Parathyroid adenoma (tissue), 2 donors: Measurements from ENCODE around the gene KLHL1.

ENCODE experiments used
- H2AFZ ChIP-seq: fragments of 300-600 bp; sonication (generic); one replicate; pipeline ENCODE4 v1.7.0; 2017; ENCODE audit warnings: antibody characterized with exemption, mild to moderate bottlenecking
- H3K27ac ChIP-seq: fragments of 300-600 bp; sonication (generic); one replicate; pipeline ENCODE4 v1.7.0; 2017
- H3K27me3 ChIP-seq: fragments of 300-600 bp; sonication (generic); one replicate; pipeline ENCODE4 v1.7.0; 2017; ENCODE audit warnings: low read length; ENCODE audit not compliant: control insufficient read depth, insufficient read depth
- H3K36me3 ChIP-seq: fragments of 300-600 bp; sonication (generic); one replicate; pipeline ENCODE4 v1.7.0; 2017; ENCODE audit warnings: low read length; ENCODE audit not compliant: control insufficient read depth, insufficient read depth
- H3K4me1 ChIP-seq: fragments of 300-600 bp; sonication (generic); one replicate; pipeline ENCODE4 v1.7.0; 2017; ENCODE audit warnings: control low read depth
- H3K4me2 ChIP-seq: fragments of 300-600 bp; sonication (generic); one replicate; pipeline ENCODE4 v1.7.0; 2017; ENCODE audit warnings: low read length
- H3K4me3 ChIP-seq: fragments of 300-600 bp; sonication (generic); one replicate; pipeline ENCODE4 v1.7.0; 2017; ENCODE audit warnings: low read depth, low read length
- H3K79me2 ChIP-seq: fragments of 300-600 bp; sonication (generic); one replicate; pipeline ENCODE4 v1.7.0; 2017; ENCODE audit warnings: control low read depth
- H3K9ac ChIP-seq: fragments of 300-600 bp; sonication (generic); one replicate; pipeline ENCODE4 v1.7.0; 2017; ENCODE audit warnings: mild to moderate bottlenecking
- H3K9me3 ChIP-seq: fragments of 300-600 bp; sonication (generic); one replicate; pipeline ENCODE4 v1.7.0; 2017; ENCODE audit warnings: low read length; ENCODE audit not compliant: control insufficient read depth
- CTCF ChIP-seq: fragments of 300-600 bp; sonication (generic); IDR thresholded peaks from one replicate; pipeline ENCODE4 v1.7.0; 2017; ENCODE audit warnings: antibody characterized with exemption, mild to moderate bottlenecking
- donor health status: primary hyperparathyroidism.

The KLHL1 gene

GRCh38 chr13:69720278-69720983 is 387.8 kb downstream of the KLHL1 start:
- no peaks in the 10 kb centered on the region for H3K79me2 ChIP-seq
- H3K27me3 ChIP-seq = no peaks in the 10 kb centered on the region
- H3K9me3 ChIP-seq = no peaks in the 10 kb centered on the region
- no peak overlapping the region for H3K27ac ChIP-seq
- H3K4me3 ChIP-seq = no peak overlapping the region
- H3K9ac ChIP-seq = no peak overlapping the region
- no peaks in the 10 kb centered on the region for H3K36me3 ChIP-seq
- H3K4me1 ChIP-seq = no peaks in the 10 kb centered on the region
- H3K4me2 ChIP-seq = no peak overlapping the region
- no peak overlapping the region for H2AFZ ChIP-seq
- no peak for TF ChIP-seq CTCF

GRCh38 chr13:69706807-69707206 is 401.4 kb downstream of the KLHL1 start:
- Histone ChIP-seq H3K4me2 (no peak overlapping the region), H3K4me3 (no peak overlapping the region), H3K9me3 (no peaks in the 10 kb centered on the region), H3K36me3 (no peaks in the 10 kb centered on the region), H3K9ac (no peak overlapping the region), H3K4me1 (no peaks in the 10 kb centered on the region), H3K27ac (no peak overlapping the region), H2AFZ (no peak overlapping the region), H3K27me3 (no peaks in the 10 kb centered on the region), H3K79me2 (no peaks in the 10 kb centered on the region)
- no peak for TF ChIP-seq CTCF

- H3K4me2 ChIP-seq = no peak overlapping the region
- H3K4me1 ChIP-seq = no peaks in the 10 kb centered on the region
- H3K4me3 ChIP-seq = no peak overlapping the region
- no peaks in the 10 kb centered on the region for H3K36me3 ChIP-seq
- H3K9me3 ChIP-seq = no peaks in the 10 kb centered on the region
- no peak for TF ChIP-seq CTCF
- no peaks in the 10 kb centered on the region for H3K27me3 ChIP-seq
- no peak overlapping the region for H2AFZ ChIP-seq
- H3K27ac ChIP-seq = no peak overlapping the region
- no peaks in the 10 kb centered on the region for H3K79me2 ChIP-seq
- no peak overlapping the region for H3K9ac ChIP-seq
Measured at GRCh38 chr13:69704311-69704710, 403.9 kb downstream of the KLHL1 start.

GRCh38 chr13:69690999-69691398 is 417.3 kb downstream of the KLHL1 start:
- no peak for TF ChIP-seq CTCF
- H3K36me3 ChIP-seq = no peaks in the 10 kb centered on the region

More at GRCh38 chr13:69690999-69691398, 417.3 kb downstream of the KLHL1 start:
- Histone ChIP-seq H3K27me3 (no peaks in the 10 kb centered on the region), H3K79me2 (no peaks in the 10 kb centered on the region), H2AFZ (no peak overlapping the region), H3K9me3 (no peaks in the 10 kb centered on the region), H3K4me2 (no peak overlapping the region), H3K9ac (no peak overlapping the region), H3K27ac (no peak overlapping the region), H3K4me3 (no peak overlapping the region), H3K4me1 (no peaks in the 10 kb centered on the region)
